Neural cell (in vitro differentiated cells): Measurements from ENCODE around the gene VIP. TPM values are rescaled to one million over a fixed set of nuclear protein-coding genes. Genes with fewer than 3 reads are reported as not detected.

Source experiments
- H2AFZ ChIP-seq: fragments of 200-600, 300-800 bp; sonication (generic), shearing (Covaris generic); 2 replicates; pipeline ENCODE4 v1.6.0; 2014; ENCODE audit warnings: low read depth, mild to moderate bottlenecking, antibody characterized with exemption, low read length, moderate library complexity
- H3F3A ChIP-seq: fragments of 200-600 bp; shearing (Covaris generic); 2 replicates; pipeline ENCODE4 v1.6.1; 2016; ENCODE audit warnings: mild to moderate bottlenecking, moderate library complexity, mixed read lengths, antibody characterized with exemption, low read length; ENCODE audit not compliant: insufficient read depth, poor library complexity, severe bottlenecking
- H3K27ac ChIP-seq: fragments of 200-600, 300-800 bp; sonication (generic), shearing (Covaris generic); 2 replicates; pipeline ENCODE4 v1.5.1; 2014; ENCODE audit warnings: mild to moderate bottlenecking, low read length, moderate library complexity
- H3K27me3 ChIP-seq: fragments of 300-800, 200-600 bp; sonication (generic), shearing (Covaris generic); 2 replicates; pipeline ENCODE4 v1.6.0; 2014; ENCODE audit warnings: mild to moderate bottlenecking, low read depth, low read length, moderate library complexity; ENCODE audit not compliant: insufficient read depth
- H3K36me3 ChIP-seq: fragments of 300-800, 200-600 bp; sonication (generic), shearing (Covaris generic); 2 replicates; pipeline ENCODE4 v1.5.1; 2014; ENCODE audit warnings: mild to moderate bottlenecking, antibody characterized with exemption, low read length, moderate library complexity; ENCODE audit not compliant: insufficient read depth
- H3K4me2 ChIP-seq: fragments of 300-800, 200-600 bp; sonication (generic), shearing (Covaris generic); 2 replicates; pipeline ENCODE4 v1.6.0; 2014; ENCODE audit warnings: mild to moderate bottlenecking, low read length
- H3K4me3 ChIP-seq: fragments of 300-800, 200-600 bp; sonication (generic), shearing (Covaris generic); 2 replicates; pipeline ENCODE4 v1.5.1; 2014; ENCODE audit warnings: mild to moderate bottlenecking, low read length, moderate library complexity
- H3K79me2 ChIP-seq: fragments of 200-600 bp; shearing (Covaris generic); replicated peaks from 2 replicates; pipeline ENCODE4 v1.6.0; 2014; ENCODE audit warnings: mild to moderate bottlenecking, low read length, moderate library complexity; ENCODE audit not compliant: insufficient read depth
- H3K9ac ChIP-seq: fragments of 300-800, 200-600 bp; sonication (generic), shearing (Covaris generic); 2 replicates; pipeline ENCODE4 v1.6.1; 2016; ENCODE audit warnings: mild to moderate bottlenecking, low read length, mixed read lengths
- H3K9me2 ChIP-seq: fragments of 200-600 bp; shearing (Covaris generic); 2 replicates; pipeline ENCODE4 v1.6.1; 2016; ENCODE audit warnings: mild to moderate bottlenecking, low read length, mixed read lengths; ENCODE audit not compliant: insufficient read depth
- H3K9me3 ChIP-seq: fragments of 200-600, 300-800 bp; sonication (generic), shearing (Covaris generic); 2 replicates; pipeline ENCODE4 v1.6.1; 2016; ENCODE audit warnings: mild to moderate bottlenecking, mixed run types, low read length, moderate library complexity, mixed read lengths
- H4K20me1 ChIP-seq: fragments of 200-600 bp; shearing (Covaris generic); 2 replicates; pipeline ENCODE4 v1.6.1; 2016; ENCODE audit warnings: mild to moderate bottlenecking, mixed run types; ENCODE audit not compliant: insufficient read depth
- EP300 ChIP-seq: fragments of 450-650 bp; conservative IDR thresholded peaks from 2 replicates; pipeline ENCODE4 v1.6.1; 2014; ENCODE audit warnings: antibody characterized with exemption, mild to moderate bottlenecking, moderate library complexity; ENCODE audit not compliant: poor library complexity, severe bottlenecking
- EZH2 ChIP-seq: fragments of 200-600, 300-800 bp; shearing (Covaris generic), sonication (generic); IDR thresholded peaks from 2 replicates; pipeline ENCODE4 v1.6.1; 2014; ENCODE audit warnings: antibody characterized with exemption, low read length, borderline replicate concordance, mild to moderate bottlenecking; ENCODE audit not compliant: insufficient read depth, poor library complexity, severe bottlenecking
- MXI1 ChIP-seq: fragments of 450-650 bp; conservative IDR thresholded peaks from 2 replicates; pipeline ENCODE4 v1.6.1; 2014; ENCODE audit warnings: antibody characterized with exemption, mild to moderate bottlenecking; ENCODE audit not compliant: poor library complexity, severe bottlenecking
- POLR2AphosphoS5 ChIP-seq: IDR thresholded peaks from 2 replicates; pipeline ENCODE4 v1.6.1; 2012
- RAD21 ChIP-seq: fragments of 450-650 bp; conservative IDR thresholded peaks from 2 replicates; pipeline ENCODE4 v1.6.1; 2014; ENCODE audit warnings: antibody characterized with exemption, mild to moderate bottlenecking, moderate library complexity
- SMC3 ChIP-seq: fragments of 450-650 bp; conservative IDR thresholded peaks from 2 replicates; pipeline ENCODE4 v1.6.1; 2014; ENCODE audit warnings: antibody characterized with exemption, mild to moderate bottlenecking, moderate library complexity; ENCODE audit not compliant: poor library complexity
- TAF1 ChIP-seq: IDR thresholded peaks from 2 replicates; pipeline ENCODE4 v1.6.1; 2012; ENCODE audit warnings: low read depth
- polyA plus RNA-seq: library from polyadenylated mRNA; depleted of rRNA; stranded (reverse); fragments of >200 nt; gene quantifications from 2 replicates; pipeline ENCODE4 v1.2.3, GENCODE V29; 2014
- TF ChIP-seq, protein P1 (sequence below): fragments of 450-650 bp; IDR thresholded peaks from 2 replicates; pipeline ENCODE4 v1.5.1; 2014; ENCODE audit warnings: antibody characterized with exemption, mild to moderate bottlenecking, moderate library complexity; ENCODE audit not compliant: poor library complexity, severe bottlenecking
- TF ChIP-seq, protein P2 (sequence below): IDR thresholded peaks from 2 replicates; pipeline ENCODE4 v1.6.1; 2012; ENCODE audit warnings: borderline replicate concordance

The VIP gene
- polyA plus RNA-seq, 1 donor from 2014 or later = 0.63 TPM

DNA sequence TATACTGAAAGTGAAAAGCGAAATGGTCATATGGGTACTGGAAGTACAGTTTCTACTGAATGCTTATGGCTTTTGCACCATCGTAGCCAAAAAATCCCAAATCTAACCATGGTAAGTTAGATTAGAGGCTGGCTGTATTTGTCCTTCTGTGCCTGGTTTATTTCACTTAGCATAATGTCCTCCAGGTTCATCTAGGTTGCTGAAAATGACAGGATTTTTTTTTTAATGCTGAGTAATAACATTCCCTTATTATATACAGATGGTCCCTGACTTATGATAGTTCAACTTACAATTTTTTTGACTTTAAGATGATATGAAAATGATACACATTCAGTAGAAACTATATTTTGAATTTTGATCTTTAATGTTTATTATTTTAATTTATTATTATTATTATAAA, 45.3 kb upstream of the VIP start:
- no peak overlapping the region for H3K27ac ChIP-seq

DNA sequence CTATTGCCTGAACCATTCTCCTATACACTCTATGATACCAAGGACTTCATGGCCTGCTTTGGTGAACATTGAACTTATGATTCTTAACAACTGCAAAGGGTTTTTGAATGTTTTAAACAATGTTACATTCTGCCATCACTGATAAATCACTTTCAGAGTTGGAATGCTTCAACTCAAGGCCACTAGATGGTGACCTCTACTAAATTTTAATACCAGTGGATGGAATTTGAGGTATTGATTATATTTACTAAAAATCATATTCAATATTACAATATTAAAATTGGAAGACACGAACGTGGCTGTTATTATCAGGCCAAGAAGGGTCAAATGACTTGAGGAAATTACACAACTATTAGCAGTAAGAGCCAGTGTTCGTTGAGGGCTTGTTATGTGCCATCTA, 34.3 kb upstream of the VIP start:
- no peak overlapping the region for H3K4me3 ChIP-seq
- no peaks in the 10 kb centered on the region for H3K9me3 ChIP-seq
- no peak overlapping the region for H3K9ac ChIP-seq
- H3K36me3 ChIP-seq = no peaks in the 10 kb centered on the region
- H4K20me1 ChIP-seq = no peaks in the 10 kb centered on the region
- H3F3A ChIP-seq = no peaks in the 10 kb centered on the region
- no peaks in the 10 kb centered on the region for H3K9me2 ChIP-seq
- no peaks in the 10 kb centered on the region for H3K27me3 ChIP-seq
- no peaks in the 10 kb centered on the region for H3K79me2 ChIP-seq
- H2AFZ ChIP-seq = no peak overlapping the region
- H3K4me2 ChIP-seq = no peak overlapping the region
- H3K27ac ChIP-seq = no peak overlapping the region
- TF ChIP-seq SMC3 (no peak), MXI1 (no peak), TAF1 (no peak), EP300 (no peak), POLR2AphosphoS5 (no peak), RAD21 (no peak), EZH2 (no peak)
- TF ChIP-seq, protein P1, sequence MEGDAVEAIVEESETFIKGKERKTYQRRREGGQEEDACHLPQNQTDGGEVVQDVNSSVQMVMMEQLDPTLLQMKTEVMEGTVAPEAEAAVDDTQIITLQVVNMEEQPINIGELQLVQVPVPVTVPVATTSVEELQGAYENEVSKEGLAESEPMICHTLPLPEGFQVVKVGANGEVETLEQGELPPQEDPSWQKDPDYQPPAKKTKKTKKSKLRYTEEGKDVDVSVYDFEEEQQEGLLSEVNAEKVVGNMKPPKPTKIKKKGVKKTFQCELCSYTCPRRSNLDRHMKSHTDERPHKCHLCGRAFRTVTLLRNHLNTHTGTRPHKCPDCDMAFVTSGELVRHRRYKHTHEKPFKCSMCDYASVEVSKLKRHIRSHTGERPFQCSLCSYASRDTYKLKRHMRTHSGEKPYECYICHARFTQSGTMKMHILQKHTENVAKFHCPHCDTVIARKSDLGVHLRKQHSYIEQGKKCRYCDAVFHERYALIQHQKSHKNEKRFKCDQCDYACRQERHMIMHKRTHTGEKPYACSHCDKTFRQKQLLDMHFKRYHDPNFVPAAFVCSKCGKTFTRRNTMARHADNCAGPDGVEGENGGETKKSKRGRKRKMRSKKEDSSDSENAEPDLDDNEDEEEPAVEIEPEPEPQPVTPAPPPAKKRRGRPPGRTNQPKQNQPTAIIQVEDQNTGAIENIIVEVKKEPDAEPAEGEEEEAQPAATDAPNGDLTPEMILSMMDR = no peak
- TF ChIP-seq, protein P2, sequence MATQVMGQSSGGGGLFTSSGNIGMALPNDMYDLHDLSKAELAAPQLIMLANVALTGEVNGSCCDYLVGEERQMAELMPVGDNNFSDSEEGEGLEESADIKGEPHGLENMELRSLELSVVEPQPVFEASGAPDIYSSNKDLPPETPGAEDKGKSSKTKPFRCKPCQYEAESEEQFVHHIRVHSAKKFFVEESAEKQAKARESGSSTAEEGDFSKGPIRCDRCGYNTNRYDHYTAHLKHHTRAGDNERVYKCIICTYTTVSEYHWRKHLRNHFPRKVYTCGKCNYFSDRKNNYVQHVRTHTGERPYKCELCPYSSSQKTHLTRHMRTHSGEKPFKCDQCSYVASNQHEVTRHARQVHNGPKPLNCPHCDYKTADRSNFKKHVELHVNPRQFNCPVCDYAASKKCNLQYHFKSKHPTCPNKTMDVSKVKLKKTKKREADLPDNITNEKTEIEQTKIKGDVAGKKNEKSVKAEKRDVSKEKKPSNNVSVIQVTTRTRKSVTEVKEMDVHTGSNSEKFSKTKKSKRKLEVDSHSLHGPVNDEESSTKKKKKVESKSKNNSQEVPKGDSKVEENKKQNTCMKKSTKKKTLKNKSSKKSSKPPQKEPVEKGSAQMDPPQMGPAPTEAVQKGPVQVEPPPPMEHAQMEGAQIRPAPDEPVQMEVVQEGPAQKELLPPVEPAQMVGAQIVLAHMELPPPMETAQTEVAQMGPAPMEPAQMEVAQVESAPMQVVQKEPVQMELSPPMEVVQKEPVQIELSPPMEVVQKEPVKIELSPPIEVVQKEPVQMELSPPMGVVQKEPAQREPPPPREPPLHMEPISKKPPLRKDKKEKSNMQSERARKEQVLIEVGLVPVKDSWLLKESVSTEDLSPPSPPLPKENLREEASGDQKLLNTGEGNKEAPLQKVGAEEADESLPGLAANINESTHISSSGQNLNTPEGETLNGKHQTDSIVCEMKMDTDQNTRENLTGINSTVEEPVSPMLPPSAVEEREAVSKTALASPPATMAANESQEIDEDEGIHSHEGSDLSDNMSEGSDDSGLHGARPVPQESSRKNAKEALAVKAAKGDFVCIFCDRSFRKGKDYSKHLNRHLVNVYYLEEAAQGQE = no peak

More for the DNA sequence above, 45.3 kb upstream of the VIP start:
- H3K9ac ChIP-seq = no peak overlapping the region
- no peak overlapping the region for H3K4me2 ChIP-seq
- no peak overlapping the region for H3K4me3 ChIP-seq
- no peaks in the 10 kb centered on the region for H3F3A ChIP-seq
- H2AFZ ChIP-seq = no peak overlapping the region
- H4K20me1 ChIP-seq = no peaks in the 10 kb centered on the region
- H3K36me3 ChIP-seq = no peaks in the 10 kb centered on the region
- H3K27me3 ChIP-seq = no peaks in the 10 kb centered on the region
- no peak for TF ChIP-seq TAF1
- no peak for TF ChIP-seq RAD21
- no peak for TF ChIP-seq SMC3
- TF ChIP-seq, protein P1 = no peak
- TF ChIP-seq EZH2 = no peak
- TF ChIP-seq, protein P2 = no peak
- TF ChIP-seq MXI1 = no peak
- no peak for TF ChIP-seq EP300
- no peak for TF ChIP-seq POLR2AphosphoS5
- no peaks in the 10 kb centered on the region for H3K79me2 ChIP-seq
- no peaks in the 10 kb centered on the region for H3K9me2 ChIP-seq
- no peaks in the 10 kb centered on the region for H3K9me3 ChIP-seq
